GM19035 (cell line): Measurements from ENCODE around the gene GSG1L.

Source experiments
- ATAC-seq: cut with Tn5 transposase; IDR thresholded peaks from one replicate; pipeline ENCODE4 v1.9.1; 2021; ENCODE audit not compliant: unreplicated experiment

The GSG1L gene

GRCh38 chr16:27860091-27860490 is 203.4 kb downstream of the GSG1L start:
- no peak for ATAC-seq

- ATAC-seq = no peak
Measured at GRCh38 chr16:27859020-27859419, 204.5 kb downstream of the GSG1L start.

- ATAC-seq = no peak
Measured at GRCh38 chr16:27853651-27854050, 209.9 kb downstream of the GSG1L start.

GRCh38 chr16:27853101-27853500 is 210.4 kb downstream of the GSG1L start:
- ATAC-seq = no peak

- ATAC-seq = no peak
Measured at GRCh38 chr16:27852681-27853080, 210.8 kb downstream of the GSG1L start.

GRCh38 chr16:27852116-27852515 is 211.4 kb downstream of the GSG1L start:
- no peak for ATAC-seq

GRCh38 chr16:27851586-27851985 is 211.9 kb downstream of the GSG1L start:
- ATAC-seq = no peak

GRCh38 chr16:27849621-27850020 is 213.9 kb downstream of the GSG1L start:
- no peak for ATAC-seq

GRCh38 chr16:27847030-27847550 is 216.4 kb downstream of the GSG1L start:
- no peak for ATAC-seq

GRCh38 chr16:27844826-27845225 is 218.7 kb downstream of the GSG1L start:
- no peak for ATAC-seq

- ATAC-seq = no peak
Measured at GRCh38 chr16:27843800-27844199, 219.7 kb downstream of the GSG1L start.

- ATAC-seq = no peak
Measured at GRCh38 chr16:27841911-27842310, 221.6 kb downstream of the GSG1L start.

GRCh38 chr16:27841061-27841801 is 222.3 kb downstream of the GSG1L start:
- ATAC-seq = no peak

GRCh38 chr16:27840311-27841060 is 223.0 kb downstream of the GSG1L start:
- ATAC-seq = no peak

GRCh38 chr16:27839419-27839818 is 224.1 kb downstream of the GSG1L start:
- ATAC-seq = no peak

GRCh38 chr16:27838536-27839175 is 224.9 kb downstream of the GSG1L start:
- ATAC-seq = no peak

GRCh38 chr16:27829975-27830374 is 233.5 kb downstream of the GSG1L start:
- ATAC-seq = no peak

- no peak for ATAC-seq
Measured at GRCh38 chr16:27828671-27829070, 234.8 kb downstream of the GSG1L start.

GRCh38 chr16:27827765-27828164 is 235.7 kb downstream of the GSG1L start:
- ATAC-seq = no peak

- ATAC-seq = no peak
Measured at GRCh38 chr16:27826893-27827289, 236.6 kb downstream of the GSG1L start.

GRCh38 chr16:27826081-27826892 is 237.2 kb downstream of the GSG1L start:
- ATAC-seq = no peak
